ENCODE measurements around the gene MAMSTR.

DNA sequence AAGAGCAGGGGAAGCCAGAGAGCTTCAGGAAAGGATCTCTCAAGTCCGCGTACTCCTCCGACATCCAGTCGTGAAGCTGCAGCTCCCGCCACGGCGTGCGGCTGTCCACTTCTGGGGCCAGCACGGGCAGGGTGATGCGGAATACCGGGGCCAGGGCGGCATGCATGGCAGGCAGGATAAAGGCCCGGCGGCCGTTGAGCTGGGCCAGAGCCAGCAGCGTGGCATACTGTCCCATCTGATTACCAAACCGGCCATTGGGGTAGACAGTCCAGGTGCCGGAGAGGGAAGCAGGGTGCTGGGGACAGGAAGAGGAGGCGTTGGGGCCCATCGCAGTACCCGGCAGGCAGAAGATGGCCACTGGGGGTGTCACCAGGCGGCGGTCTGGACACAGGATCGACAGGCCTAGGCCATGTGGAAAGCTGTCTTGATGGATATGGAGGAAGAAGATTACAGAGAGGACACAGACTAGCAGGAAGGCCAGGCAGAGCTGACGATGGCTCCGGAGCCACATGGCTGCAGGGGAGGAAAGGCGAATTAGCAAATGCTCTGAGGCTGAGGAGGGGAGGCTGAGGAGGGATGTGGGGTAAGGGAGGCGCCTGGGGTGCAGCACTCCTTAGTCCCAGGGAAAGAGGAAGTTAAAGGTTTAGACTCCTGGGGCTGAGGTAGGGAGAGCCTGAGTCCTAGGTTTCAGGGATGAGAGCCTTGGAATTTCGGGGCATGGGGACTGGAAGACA, 31.4 kb upstream of the MAMSTR start:
- TF ChIP-seq, protein P1, sequence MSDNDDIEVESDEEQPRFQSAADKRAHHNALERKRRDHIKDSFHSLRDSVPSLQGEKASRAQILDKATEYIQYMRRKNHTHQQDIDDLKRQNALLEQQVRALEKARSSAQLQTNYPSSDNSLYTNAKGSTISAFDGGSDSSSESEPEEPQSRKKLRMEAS (IDR thresholded peaks at IDR 0.05; ENCODE audit: low read depth, low read length): no peak
- no peak for TF ChIP-seq NRF1 (conservative IDR thresholded peaks at IDR 0.05; ENCODE audit: low read depth, low read length)
- no peak for TF ChIP-seq CREB1 (IDR thresholded peaks at IDR 0.05; ENCODE audit: low read depth)
- TF ChIP-seq TCF7 (IDR thresholded peaks at IDR 0.05; ENCODE audit: borderline replicate concordance): no peak
- no peak for TF ChIP-seq POLR2A (IDR thresholded peaks at IDR 0.05; ENCODE audit: low read depth, low read length)
- TF ChIP-seq EP300 (IDR thresholded peaks at IDR 0.05; ENCODE audit: borderline replicate concordance in 1 of 2, control insufficient read depth in 1 of 2, low read depth in 2 of 2, low read length in 2 of 2): no peak
- no peak for TF ChIP-seq PML (IDR thresholded peaks at IDR 0.05; ENCODE audit: low read length)
- TF ChIP-seq, protein P2, sequence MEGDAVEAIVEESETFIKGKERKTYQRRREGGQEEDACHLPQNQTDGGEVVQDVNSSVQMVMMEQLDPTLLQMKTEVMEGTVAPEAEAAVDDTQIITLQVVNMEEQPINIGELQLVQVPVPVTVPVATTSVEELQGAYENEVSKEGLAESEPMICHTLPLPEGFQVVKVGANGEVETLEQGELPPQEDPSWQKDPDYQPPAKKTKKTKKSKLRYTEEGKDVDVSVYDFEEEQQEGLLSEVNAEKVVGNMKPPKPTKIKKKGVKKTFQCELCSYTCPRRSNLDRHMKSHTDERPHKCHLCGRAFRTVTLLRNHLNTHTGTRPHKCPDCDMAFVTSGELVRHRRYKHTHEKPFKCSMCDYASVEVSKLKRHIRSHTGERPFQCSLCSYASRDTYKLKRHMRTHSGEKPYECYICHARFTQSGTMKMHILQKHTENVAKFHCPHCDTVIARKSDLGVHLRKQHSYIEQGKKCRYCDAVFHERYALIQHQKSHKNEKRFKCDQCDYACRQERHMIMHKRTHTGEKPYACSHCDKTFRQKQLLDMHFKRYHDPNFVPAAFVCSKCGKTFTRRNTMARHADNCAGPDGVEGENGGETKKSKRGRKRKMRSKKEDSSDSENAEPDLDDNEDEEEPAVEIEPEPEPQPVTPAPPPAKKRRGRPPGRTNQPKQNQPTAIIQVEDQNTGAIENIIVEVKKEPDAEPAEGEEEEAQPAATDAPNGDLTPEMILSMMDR (IDR thresholded peaks at IDR 0.05 in 2 of 3, conservative IDR thresholded peaks at IDR 0.05 in 1 of 3; ENCODE audit: control insufficient read depth in 2 of 3, extremely low read depth in 1 of 3, insufficient read depth in 1 of 3, low read depth in 3 of 3, low read length in 3 of 3): no peak
- no peak for TF ChIP-seq CEBPB (IDR thresholded peaks at IDR 0.05; ENCODE audit: borderline replicate concordance in 1 of 2, low read depth in 2 of 2, low read length in 2 of 2)
- TF ChIP-seq, protein P3, sequence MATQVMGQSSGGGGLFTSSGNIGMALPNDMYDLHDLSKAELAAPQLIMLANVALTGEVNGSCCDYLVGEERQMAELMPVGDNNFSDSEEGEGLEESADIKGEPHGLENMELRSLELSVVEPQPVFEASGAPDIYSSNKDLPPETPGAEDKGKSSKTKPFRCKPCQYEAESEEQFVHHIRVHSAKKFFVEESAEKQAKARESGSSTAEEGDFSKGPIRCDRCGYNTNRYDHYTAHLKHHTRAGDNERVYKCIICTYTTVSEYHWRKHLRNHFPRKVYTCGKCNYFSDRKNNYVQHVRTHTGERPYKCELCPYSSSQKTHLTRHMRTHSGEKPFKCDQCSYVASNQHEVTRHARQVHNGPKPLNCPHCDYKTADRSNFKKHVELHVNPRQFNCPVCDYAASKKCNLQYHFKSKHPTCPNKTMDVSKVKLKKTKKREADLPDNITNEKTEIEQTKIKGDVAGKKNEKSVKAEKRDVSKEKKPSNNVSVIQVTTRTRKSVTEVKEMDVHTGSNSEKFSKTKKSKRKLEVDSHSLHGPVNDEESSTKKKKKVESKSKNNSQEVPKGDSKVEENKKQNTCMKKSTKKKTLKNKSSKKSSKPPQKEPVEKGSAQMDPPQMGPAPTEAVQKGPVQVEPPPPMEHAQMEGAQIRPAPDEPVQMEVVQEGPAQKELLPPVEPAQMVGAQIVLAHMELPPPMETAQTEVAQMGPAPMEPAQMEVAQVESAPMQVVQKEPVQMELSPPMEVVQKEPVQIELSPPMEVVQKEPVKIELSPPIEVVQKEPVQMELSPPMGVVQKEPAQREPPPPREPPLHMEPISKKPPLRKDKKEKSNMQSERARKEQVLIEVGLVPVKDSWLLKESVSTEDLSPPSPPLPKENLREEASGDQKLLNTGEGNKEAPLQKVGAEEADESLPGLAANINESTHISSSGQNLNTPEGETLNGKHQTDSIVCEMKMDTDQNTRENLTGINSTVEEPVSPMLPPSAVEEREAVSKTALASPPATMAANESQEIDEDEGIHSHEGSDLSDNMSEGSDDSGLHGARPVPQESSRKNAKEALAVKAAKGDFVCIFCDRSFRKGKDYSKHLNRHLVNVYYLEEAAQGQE (IDR thresholded peaks at IDR 0.05; ENCODE audit: low read depth, low read length): no peak
- no peak for TF ChIP-seq RAD21 (IDR thresholded peaks at IDR 0.05; ENCODE audit: insufficient read depth, low read depth, low read length)
- TF ChIP-seq MEF2A (IDR thresholded peaks at IDR 0.05; ENCODE audit: insufficient read depth, low read depth, low read length): no peak
- TF ChIP-seq, protein P4, sequence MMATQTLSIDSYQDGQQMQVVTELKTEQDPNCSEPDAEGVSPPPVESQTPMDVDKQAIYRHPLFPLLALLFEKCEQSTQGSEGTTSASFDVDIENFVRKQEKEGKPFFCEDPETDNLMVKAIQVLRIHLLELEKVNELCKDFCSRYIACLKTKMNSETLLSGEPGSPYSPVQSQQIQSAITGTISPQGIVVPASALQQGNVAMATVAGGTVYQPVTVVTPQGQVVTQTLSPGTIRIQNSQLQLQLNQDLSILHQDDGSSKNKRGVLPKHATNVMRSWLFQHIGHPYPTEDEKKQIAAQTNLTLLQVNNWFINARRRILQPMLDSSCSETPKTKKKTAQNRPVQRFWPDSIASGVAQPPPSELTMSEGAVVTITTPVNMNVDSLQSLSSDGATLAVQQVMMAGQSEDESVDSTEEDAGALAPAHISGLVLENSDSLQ (IDR thresholded peaks at IDR 0.05): no peak
- TF ChIP-seq ZZZ3 (IDR thresholded peaks at IDR 0.05; ENCODE audit: control insufficient read depth, insufficient read length, low read depth): no peak
